Measurements from ENCODE around the gene TMEM62. TPM values are rescaled to one million over a fixed set of nuclear protein-coding genes. Genes with fewer than 3 reads are reported as not detected.

Gene TMEM62
- polyA plus RNA-seq, 3 donors = 10.5 to 11.3 (median 10.8) TPM

DNA sequence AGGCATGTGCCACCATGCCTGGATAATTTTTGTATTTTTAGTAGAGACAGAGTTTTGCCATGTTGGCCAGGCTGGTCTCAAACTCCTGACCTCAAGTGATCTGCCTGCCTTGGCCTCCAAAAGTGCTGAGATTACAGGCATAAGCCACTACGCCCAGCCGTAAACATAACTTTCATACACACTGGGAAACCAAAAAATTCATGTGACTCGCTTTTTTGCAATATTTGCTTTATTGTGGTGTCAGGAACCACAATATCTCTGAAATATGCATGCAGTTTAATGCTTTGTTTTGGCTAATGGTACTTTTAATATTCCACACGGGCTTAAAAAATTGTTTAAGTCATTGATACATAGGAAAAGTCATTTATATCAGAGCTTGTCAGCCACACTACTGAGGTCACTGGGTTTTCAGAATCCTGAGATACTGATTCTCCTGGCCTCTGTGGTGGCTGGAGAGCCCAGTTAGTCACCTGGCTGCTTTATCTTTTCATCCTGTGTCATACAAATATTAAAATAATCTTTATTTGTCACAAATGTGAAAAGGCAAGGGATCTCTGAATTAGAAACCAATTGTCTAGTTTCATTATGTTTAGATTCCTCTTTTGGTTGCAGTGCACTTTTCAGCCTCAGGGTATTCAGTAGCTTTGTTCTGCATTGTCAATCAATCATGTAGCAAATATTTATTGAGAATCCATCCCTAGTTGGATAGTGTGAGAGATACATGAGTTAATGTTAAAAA, 10.0 kb downstream of the TMEM62 start:
- Mint-ChIP-seq H3K9me3 (peaks cover 0 to 6% (median 0%) of the 10 kb centered on the region in 7 donors), H3K36me3 (peaks cover 47 to 64% of the 10 kb centered on the region in 2 donors), H3K4me1 (peaks cover 14% of the 10 kb centered on the region), H3K27me3 (ENCODE audit: low read depth in 3 of 3) (no peaks in the 10 kb centered on the region), H3K4me3 (no peak overlapping the region), H3K27ac (peak overlapping the region in 5 of 7 donors; percentile 15 to 71 (median 52))
- intact Hi-C loops (cut with micrococcal nuclease) = no loop called here
- peaks cover 56 to 65% of the 10 kb centered on the region in 2 donors for H3K36me3 ChIP-seq (replicated peaks in 1 of 2; ENCODE audit: control insufficient read depth in 1 of 2, insufficient read depth in 2 of 2, low read length in 2 of 2)
- peaks cover 13 to 18% of the 10 kb centered on the region in 2 donors for H3K4me1 ChIP-seq (ENCODE audit: control insufficient read depth in 1 of 2, insufficient read depth in 2 of 2, low read length in 2 of 2)
- TF ChIP-seq CTCF (IDR thresholded peaks at IDR 0.05) = no peak
- no peak overlapping the region for H3K4me2 ChIP-seq (replicated peaks; ENCODE audit: extremely low read depth, low read length, poor library complexity, severe bottlenecking)
- H2AFZ ChIP-seq (ENCODE audit: insufficient read depth, low read depth, low read length, poor library complexity, severe bottlenecking) = no peak overlapping the region
- H3K9me3 ChIP-seq (replicated peaks in 1 of 2; ENCODE audit: control insufficient read depth in 1 of 2, insufficient read depth in 1 of 2, low read length in 2 of 2) = no peaks in the 10 kb centered on the region
- H3K79me2 ChIP-seq (ENCODE audit: insufficient read depth, low read length) = peaks cover 3% of the 10 kb centered on the region
- no peaks in the 10 kb centered on the region for H4K20me1 ChIP-seq (ENCODE audit: insufficient read depth, low read length)
- H3K27me3 ChIP-seq (ENCODE audit: control insufficient read depth in 2 of 2, insufficient read depth in 2 of 2, low read length in 2 of 2) = no peaks in the 10 kb centered on the region
- H3K27ac ChIP-seq (ENCODE audit: low read depth in 1 of 2, low read length in 2 of 2) = peak overlapping the region in 1 of 2 donors; percentile 39
- DNase-seq = no peak
- H3K9ac ChIP-seq (ENCODE audit: insufficient read depth, low read length, poor library complexity, severe bottlenecking) = no peak overlapping the region
- WGBS (ENCODE audit: insufficient coverage) = no CpG with 5 or more reads among the region's 4 CpGs
- H3K4me3 ChIP-seq (replicated peaks in 1 of 3; ENCODE audit: low read depth in 2 of 3, low read length in 3 of 3) = no peak overlapping the region

GRCh38 chr15:43144512-43144911, 11.1 kb downstream of the TMEM62 start:
- H3K4me3 ChIP-seq (replicated peaks in 1 of 3; ENCODE audit: low read depth in 2 of 3, low read length in 3 of 3) = no peak overlapping the region
- H3K27ac ChIP-seq (ENCODE audit: low read depth in 1 of 2, low read length in 2 of 2) = peak overlapping the region in 1 of 2 donors; percentile 39
- H3K36me3 ChIP-seq (replicated peaks in 1 of 2; ENCODE audit: control insufficient read depth in 1 of 2, insufficient read depth in 2 of 2, low read length in 2 of 2) = peaks cover 56 to 65% of the 10 kb centered on the region in 2 donors
- no peak overlapping the region for H3K9ac ChIP-seq (ENCODE audit: insufficient read depth, low read length, poor library complexity, severe bottlenecking)
- H3K9me3 ChIP-seq (replicated peaks in 1 of 2; ENCODE audit: control insufficient read depth in 1 of 2, insufficient read depth in 1 of 2, low read length in 2 of 2) = no peaks in the 10 kb centered on the region
- H3K4me3 Mint-ChIP-seq = no peak overlapping the region
- H3K27me3 Mint-ChIP-seq (ENCODE audit: low read depth in 3 of 3) = no peaks in the 10 kb centered on the region
- H3K4me2 ChIP-seq (replicated peaks; ENCODE audit: extremely low read depth, low read length, poor library complexity, severe bottlenecking) = no peak overlapping the region
- peaks cover 47 to 63% of the 10 kb centered on the region in 2 donors for H3K36me3 Mint-ChIP-seq
- no peak for DNase-seq
- peaks cover 0 to 6% (median 0%) of the 10 kb centered on the region in 7 donors for H3K9me3 Mint-ChIP-seq
- peaks cover 14% of the 10 kb centered on the region for H3K4me1 Mint-ChIP-seq
- H3K27me3 ChIP-seq (ENCODE audit: control insufficient read depth in 2 of 2, insufficient read depth in 2 of 2, low read length in 2 of 2) = no peaks in the 10 kb centered on the region
- no peak for TF ChIP-seq CTCF (IDR thresholded peaks at IDR 0.05)
- H2AFZ ChIP-seq (ENCODE audit: insufficient read depth, low read depth, low read length, poor library complexity, severe bottlenecking) = no peak overlapping the region
- peak overlapping the region in 4 of 7 donors; percentile 3 to 36 (median 6) for H3K27ac Mint-ChIP-seq
- intact Hi-C loops (cut with micrococcal nuclease) = no loop called here
- peaks cover 3% of the 10 kb centered on the region for H3K79me2 ChIP-seq (ENCODE audit: insufficient read depth, low read length)
- H3K4me1 ChIP-seq (ENCODE audit: control insufficient read depth in 1 of 2, insufficient read depth in 2 of 2, low read length in 2 of 2) = peaks cover 13 to 18% of the 10 kb centered on the region in 2 donors
- no peaks in the 10 kb centered on the region for H4K20me1 ChIP-seq (ENCODE audit: insufficient read depth, low read length)
